CD14-positive monocyte (primary cell): ENCODE data around the gene COBLL1. TPM values are rescaled to one million over a fixed set of nuclear protein-coding genes. Genes with fewer than 3 reads are reported as not detected.

ENCODE experiments used
- DNase-seq, 3 donors: peaks; one replicate each; pipeline ENCODE4 v3.0.0-alpha.2; 2011 to 2022
- H2AFZ ChIP-seq: 2 replicates; pipeline ENCODE4 v1.6.0; 2012; ENCODE audit warnings: mild to moderate bottlenecking, low read depth, low read length, inconsistent platforms; ENCODE audit not compliant: insufficient read depth, poor library complexity, severe bottlenecking
- H3K27ac ChIP-seq, 2 donors: 1 replicate in 1 of 2; 2 replicates in 1 of 2; pipeline ENCODE4 v1.5.1; 2012 to 2013; ENCODE audit warnings: low read length in 2 of 2, control low read depth in 1 of 2, inconsistent platforms in 1 of 2, low read depth in 1 of 2, mild to moderate bottlenecking in 1 of 2
- H3K27me3 ChIP-seq, 2 donors: one replicate each; pipeline versions ENCODE4 v1.6.0 to v1.6.1; 2011 to 2013; ENCODE audit warnings: low read length in 2 of 2; ENCODE audit not compliant: control insufficient read depth in 2 of 2, insufficient read depth in 2 of 2
- H3K36me3 ChIP-seq, 2 donors: replicated peaks in 1 of 2; 1 replicate in 1 of 2; 2 replicates in 1 of 2; pipeline versions ENCODE4 v1.5.1 to v1.6.1; 2012 to 2013; ENCODE audit warnings: low read length in 2 of 2, control low read depth in 1 of 2, inconsistent platforms in 1 of 2, mild to moderate bottlenecking in 1 of 2; ENCODE audit not compliant: insufficient read depth in 2 of 2, control insufficient read depth in 1 of 2
- H3K4me1 ChIP-seq, 2 donors: 1 replicate in 1 of 2; 2 replicates in 1 of 2; pipeline versions ENCODE4 v1.5.1 to v1.6.1; 2012 to 2013; ENCODE audit warnings: low read length in 2 of 2, control low read depth in 1 of 2, inconsistent platforms in 1 of 2, mild to moderate bottlenecking in 1 of 2, moderate library complexity in 1 of 2; ENCODE audit not compliant: insufficient read depth in 2 of 2, control insufficient read depth in 1 of 2
- H3K4me2 ChIP-seq: replicated peaks from 2 replicates; pipeline ENCODE3; 2012; ENCODE audit warnings: low read length, moderate library complexity, mild to moderate bottlenecking; ENCODE audit not compliant: poor library complexity, severe bottlenecking; ENCODE audit errors: extremely low read depth
- H3K4me3 ChIP-seq, 3 experiments: fragments of 200-600 bp in 1 of 3; sonication (generic) in 1 of 3; replicated peaks in 1 of 3; 1 replicate in 2 of 3; 2 replicates in 1 of 3; pipeline ENCODE4 v1.5.1; 2011 to 2013; ENCODE audit warnings: low read length in 3 of 3, mild to moderate bottlenecking in 3 of 3, control low read depth in 2 of 3, low read depth in 2 of 3, inconsistent platforms in 1 of 3, moderate library complexity in 1 of 3
- H3K79me2 ChIP-seq: 2 replicates; pipeline ENCODE4 v1.6.0; 2012; ENCODE audit warnings: mild to moderate bottlenecking, control low read depth, inconsistent platforms, low read length, moderate library complexity; ENCODE audit not compliant: insufficient read depth
- H3K9ac ChIP-seq: 2 replicates; pipeline ENCODE4 v1.6.0; 2017; ENCODE audit warnings: low read length, mild to moderate bottlenecking; ENCODE audit not compliant: insufficient read depth, poor library complexity, severe bottlenecking
- H3K9me3 ChIP-seq, 2 donors: replicated peaks in 1 of 2; 1 replicate in 1 of 2; 2 replicates in 1 of 2; pipeline versions ENCODE4 v1.5.1 to v1.6.1; 2012 to 2013; ENCODE audit warnings: low read length in 2 of 2, control low read depth in 1 of 2; ENCODE audit not compliant: control insufficient read depth in 1 of 2, insufficient read depth in 1 of 2
- H4K20me1 ChIP-seq: 2 replicates; pipeline ENCODE4 v1.6.0; 2012; ENCODE audit warnings: mild to moderate bottlenecking, low read length, control low read depth, moderate library complexity; ENCODE audit not compliant: insufficient read depth
- H3K27ac Mint-ChIP-seq, 7 donors: one replicate each; pipeline ENCODE4 v1.8.0; 2020; ENCODE audit warnings: mild to moderate bottlenecking in 7 of 7, mixed read lengths in 7 of 7, moderate library complexity in 6 of 7, inconsistent platforms in 2 of 7
- H3K27me3 Mint-ChIP-seq, 3 donors: one replicate each; pipeline ENCODE4 v1.8.0; 2021 to 2022; ENCODE audit warnings: low read depth in 3 of 3, mild to moderate bottlenecking in 3 of 3, mixed read lengths in 3 of 3, moderate library complexity in 3 of 3, inconsistent platforms in 1 of 3
- H3K36me3 Mint-ChIP-seq, 2 donors: one replicate each; pipeline ENCODE4 v1.8.0; 2020; ENCODE audit warnings: mixed read lengths in 2 of 2, inconsistent platforms in 1 of 2, mild to moderate bottlenecking in 1 of 2
- H3K4me1 Mint-ChIP-seq: one replicate; pipeline ENCODE4 v1.8.0; 2020; ENCODE audit warnings: mild to moderate bottlenecking, mixed read lengths
- H3K4me3 Mint-ChIP-seq, 2 donors: one replicate each; pipeline ENCODE4 v1.8.0; 2020; ENCODE audit warnings: mild to moderate bottlenecking in 2 of 2, mixed read lengths in 2 of 2, moderate library complexity in 1 of 2
- H3K9me3 Mint-ChIP-seq, 7 donors: one replicate each; pipeline ENCODE4 v1.8.0; 2020 to 2022; ENCODE audit warnings: mixed read lengths in 7 of 7, mild to moderate bottlenecking in 6 of 7, moderate library complexity in 6 of 7, inconsistent platforms in 2 of 7
- WGBS: methylation state at CpG from one replicate; pipeline ENCODE4 v1.1.5; 2013; ENCODE audit warnings: missing lambda C conversion rate; ENCODE audit not compliant: insufficient coverage; 5-methylcytosine and 5-hydroxymethylcytosine counted together
- intact Hi-C, 2 donors: fragments of 100-400 bp; cut with micrococcal nuclease; formaldehyde crosslinking; loops; one replicate each; pipeline versions ENCODE4 v1.15.0 to v1.15.1; 2023
- polyA plus RNA-seq, 3 donors: library from polyadenylated mRNA; depleted of rRNA in 1 of 3; unstranded in 2 of 3; stranded (reverse) in 1 of 3; fragments of 300-500 nt in 2 of 3; fragments of >200 nt in 1 of 3; fragmentation: Illumina TruSeq in 2 of 3; gene quantifications; 1 replicate in 2 of 3; 2 replicates in 1 of 3; pipeline ENCODE4 v1.2.3, GENCODE V29; 2012 to 2021
- TF ChIP-seq, protein P1 (sequence below): fragments of 200-600 bp; IDR thresholded peaks from one replicate; pipeline ENCODE4 v1.8.0; 2022; ENCODE audit warnings: antibody characterized with exemption, mild to moderate bottlenecking

Gene COBLL1
- polyA plus RNA-seq, 3 donors = 0.18 to 0.54 (median 0.24) TPM

- no peak overlapping the region for H3K4me3 ChIP-seq
- H3K4me1 ChIP-seq = no peaks in the 10 kb centered on the region
- no peaks in the 10 kb centered on the region for H3K27me3 ChIP-seq
- intact Hi-C loops = no loop called here
- H3K27ac Mint-ChIP-seq = no peak overlapping the region
- H3K36me3 Mint-ChIP-seq = no peaks in the 10 kb centered on the region
- H3K9me3 ChIP-seq = no peaks in the 10 kb centered on the region
- no peaks in the 10 kb centered on the region for H3K4me1 Mint-ChIP-seq
- no peaks in the 10 kb centered on the region for H3K79me2 ChIP-seq
- no peak overlapping the region for H3K4me3 Mint-ChIP-seq
- no peaks in the 10 kb centered on the region for H4K20me1 ChIP-seq
- no peaks in the 10 kb centered on the region for H3K36me3 ChIP-seq
- no peak overlapping the region for H3K4me2 ChIP-seq
- DNase-seq = no peak
- H3K9ac ChIP-seq = no peak overlapping the region
- no peak overlapping the region for H3K27ac ChIP-seq
- H2AFZ ChIP-seq = no peak overlapping the region
- H3K9me3 Mint-ChIP-seq = no peaks in the 10 kb centered on the region
- H3K27me3 Mint-ChIP-seq = peaks cover 0 to 2% (median 0%) of the 10 kb centered on the region in 3 donors
- TF ChIP-seq, protein P1, sequence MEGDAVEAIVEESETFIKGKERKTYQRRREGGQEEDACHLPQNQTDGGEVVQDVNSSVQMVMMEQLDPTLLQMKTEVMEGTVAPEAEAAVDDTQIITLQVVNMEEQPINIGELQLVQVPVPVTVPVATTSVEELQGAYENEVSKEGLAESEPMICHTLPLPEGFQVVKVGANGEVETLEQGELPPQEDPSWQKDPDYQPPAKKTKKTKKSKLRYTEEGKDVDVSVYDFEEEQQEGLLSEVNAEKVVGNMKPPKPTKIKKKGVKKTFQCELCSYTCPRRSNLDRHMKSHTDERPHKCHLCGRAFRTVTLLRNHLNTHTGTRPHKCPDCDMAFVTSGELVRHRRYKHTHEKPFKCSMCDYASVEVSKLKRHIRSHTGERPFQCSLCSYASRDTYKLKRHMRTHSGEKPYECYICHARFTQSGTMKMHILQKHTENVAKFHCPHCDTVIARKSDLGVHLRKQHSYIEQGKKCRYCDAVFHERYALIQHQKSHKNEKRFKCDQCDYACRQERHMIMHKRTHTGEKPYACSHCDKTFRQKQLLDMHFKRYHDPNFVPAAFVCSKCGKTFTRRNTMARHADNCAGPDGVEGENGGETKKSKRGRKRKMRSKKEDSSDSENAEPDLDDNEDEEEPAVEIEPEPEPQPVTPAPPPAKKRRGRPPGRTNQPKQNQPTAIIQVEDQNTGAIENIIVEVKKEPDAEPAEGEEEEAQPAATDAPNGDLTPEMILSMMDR = no peak
Measured at GRCh38 chr2:164706522-164706921, 135.1 kb downstream of the COBLL1 start.

DNA sequence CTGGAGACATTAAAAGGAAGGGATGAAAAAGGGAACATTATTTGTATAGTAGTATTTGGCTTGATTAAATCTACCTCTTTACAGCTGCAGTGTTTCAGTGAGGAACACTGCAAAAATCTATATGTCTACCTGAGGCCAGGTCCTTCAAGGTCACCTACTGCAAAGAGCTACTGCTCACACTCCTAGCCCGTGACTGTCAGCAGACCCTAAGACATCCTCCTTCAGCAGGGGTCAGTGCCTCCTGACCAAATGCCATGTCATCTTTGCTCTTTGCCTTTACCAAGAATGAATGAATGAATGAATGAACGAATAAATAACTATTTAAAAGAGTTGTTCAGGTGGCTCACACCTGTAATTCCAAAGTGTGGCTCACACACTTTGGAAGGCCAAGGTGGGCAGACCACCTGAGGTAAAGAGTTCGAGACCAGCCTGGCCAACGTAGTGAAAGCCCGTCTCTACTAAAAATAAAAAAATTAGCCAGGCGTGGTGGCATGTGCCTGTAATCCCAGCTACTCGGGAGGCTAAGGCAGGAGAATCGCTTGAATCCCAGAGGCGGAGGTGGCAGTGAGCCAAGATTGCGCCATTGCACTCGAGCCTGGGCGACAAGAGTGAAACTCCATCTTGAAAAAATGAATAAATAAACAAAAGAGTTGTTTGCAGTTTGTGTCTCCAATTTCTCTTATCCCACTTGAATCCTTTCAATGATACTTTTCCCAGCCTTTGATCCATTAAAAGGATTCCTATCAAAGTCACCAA, 136.0 kb downstream of the COBLL1 start:
- Histone ChIP-seq H3K27ac (no peak overlapping the region), H2AFZ (no peak overlapping the region), H3K27me3 (no peaks in the 10 kb centered on the region), H3K4me3 (no peak overlapping the region), H3K9me3 (no peaks in the 10 kb centered on the region), H4K20me1 (no peaks in the 10 kb centered on the region), H3K79me2 (no peaks in the 10 kb centered on the region), H3K36me3 (no peaks in the 10 kb centered on the region), H3K4me2 (no peak overlapping the region), H3K4me1 (no peaks in the 10 kb centered on the region), H3K9ac (no peak overlapping the region)
- no peaks in the 10 kb centered on the region for H3K4me1 Mint-ChIP-seq
- no peaks in the 10 kb centered on the region for H3K9me3 Mint-ChIP-seq
- TF ChIP-seq, protein P1 = no peak
- 98% methylated on average over 7 of the region's 12 CpGs for WGBS
- H3K27ac Mint-ChIP-seq = no peak overlapping the region
- no peaks in the 10 kb centered on the region for H3K36me3 Mint-ChIP-seq
- intact Hi-C loops = no loop called here
- no peak for DNase-seq
- peaks cover 0 to 2% (median 0%) of the 10 kb centered on the region in 3 donors for H3K27me3 Mint-ChIP-seq
- H3K4me3 Mint-ChIP-seq = no peak overlapping the region
